Femur (tissue), 1 donor: ENCODE data around the gene SWT1.
A peak's percentile ranks its signal among the peaks of the same experiment; 100 is the strongest.
"Not testable (repeated sequence)": the region's sequence is repeated elsewhere in the genome, so short reads cannot be mapped to it uniquely, and the experiment has no call there.

ENCODE experiments used
- DNase-seq: peaks from one replicate; pipeline ENCODE4 v3.0.0-alpha.2; 2017

SWT1 gene

DNA sequence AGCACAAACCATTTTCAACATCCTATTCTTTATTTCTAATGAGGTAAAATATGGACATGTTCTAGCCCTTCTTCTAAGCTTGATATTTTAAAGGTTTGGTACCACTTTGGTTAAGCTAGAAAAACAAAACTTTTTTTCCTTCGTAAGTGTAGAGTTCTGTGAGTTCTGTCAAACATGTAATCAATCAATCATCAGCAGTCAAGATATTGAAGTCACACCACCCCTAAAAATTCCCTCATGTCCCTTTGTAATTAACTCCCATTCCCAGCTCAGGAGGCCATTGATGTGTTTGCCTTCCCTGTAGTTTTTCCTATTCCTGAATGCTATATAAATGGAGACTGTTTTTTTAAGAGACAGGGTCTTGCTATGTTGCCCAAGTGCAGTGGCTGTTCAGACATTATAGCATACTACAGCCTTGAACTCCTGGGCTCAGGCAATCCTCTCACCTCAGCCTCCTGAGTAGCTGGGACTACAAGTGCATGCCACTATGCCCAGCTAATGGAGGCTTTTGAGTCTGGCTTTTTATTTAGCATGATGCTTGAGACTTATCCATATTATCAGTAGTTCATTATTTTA, 137.1 kb downstream of the SWT1 start:
- no peak for DNase-seq

DNA sequence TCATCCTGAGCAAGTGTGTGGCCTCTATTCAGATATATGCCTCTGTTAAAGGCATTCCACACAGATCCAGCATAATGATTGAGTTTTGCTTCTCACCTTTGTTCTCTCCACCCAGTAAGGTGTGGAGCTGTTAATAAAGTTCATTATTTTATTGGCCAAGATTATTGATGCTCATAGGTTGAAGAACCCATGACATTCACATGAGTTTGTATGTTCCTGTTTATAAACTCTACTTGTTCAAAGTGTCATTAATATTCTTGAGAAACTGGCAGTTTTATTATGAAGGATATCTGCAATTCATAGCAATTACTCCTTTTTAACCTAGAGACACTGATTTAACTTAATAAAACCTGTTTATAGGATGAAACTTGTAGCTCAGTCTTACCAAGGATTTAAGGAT, 138.1 kb downstream of the SWT1 start:
- no peak for DNase-seq

DNA sequence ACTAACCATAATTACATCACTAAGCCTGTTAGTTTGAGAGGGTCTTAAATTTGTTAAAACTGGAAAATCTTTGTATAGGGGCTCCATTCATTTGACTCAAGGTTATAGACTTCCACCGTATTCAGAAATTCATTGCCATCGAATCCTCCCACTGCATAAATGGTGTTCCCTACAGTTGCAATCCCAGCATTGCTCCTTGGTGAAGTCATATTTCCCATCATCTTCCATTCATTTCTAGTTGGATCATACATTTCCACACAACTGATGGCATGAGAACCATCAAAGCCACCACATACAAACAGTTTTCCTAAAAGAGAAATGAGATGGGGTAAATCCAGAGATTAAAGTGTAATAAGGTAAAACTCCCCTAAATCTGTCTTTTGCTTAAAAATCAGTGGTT, 141.0 kb downstream of the SWT1 start:
- no peak for DNase-seq

DNA sequence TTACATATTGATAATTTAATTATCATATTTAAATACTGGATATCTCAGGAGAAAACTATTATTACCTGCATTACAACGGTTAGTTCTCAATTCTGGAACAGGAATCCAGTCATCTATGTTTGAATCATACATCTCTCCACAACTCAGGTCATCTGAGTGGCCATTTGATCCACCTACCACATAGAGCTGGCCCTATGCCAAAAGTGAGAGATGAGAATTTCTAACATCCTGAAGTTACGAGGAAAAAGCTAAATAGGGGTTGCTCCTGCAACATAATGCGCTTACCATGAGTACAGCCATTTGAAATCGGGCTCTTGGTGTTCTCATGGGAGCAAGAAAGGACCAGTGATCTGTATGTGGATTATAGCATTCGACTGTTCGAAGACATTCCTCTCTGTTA, 143.2 kb downstream of the SWT1 start:
- DNase-seq, result no peak

DNA sequence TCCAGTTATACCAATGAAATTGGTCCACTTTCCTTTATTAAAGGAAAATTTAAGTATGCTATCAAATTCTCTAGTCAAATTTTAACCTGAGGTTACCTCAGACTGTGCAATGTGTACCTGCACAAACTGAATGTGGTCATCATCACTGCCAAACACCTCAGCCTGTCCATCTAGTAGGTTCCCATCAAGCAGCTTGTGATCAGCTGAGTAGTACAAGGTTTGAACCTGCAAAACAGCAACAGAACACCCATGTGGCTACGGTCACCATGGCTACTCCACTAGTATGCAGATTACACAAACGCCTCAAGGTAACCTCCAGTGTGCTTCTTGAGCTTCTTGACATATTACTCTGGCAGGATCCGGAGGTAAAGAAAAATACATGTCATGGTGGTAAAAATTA, 148.5 kb downstream of the SWT1 start:
- no peak for DNase-seq

DNA sequence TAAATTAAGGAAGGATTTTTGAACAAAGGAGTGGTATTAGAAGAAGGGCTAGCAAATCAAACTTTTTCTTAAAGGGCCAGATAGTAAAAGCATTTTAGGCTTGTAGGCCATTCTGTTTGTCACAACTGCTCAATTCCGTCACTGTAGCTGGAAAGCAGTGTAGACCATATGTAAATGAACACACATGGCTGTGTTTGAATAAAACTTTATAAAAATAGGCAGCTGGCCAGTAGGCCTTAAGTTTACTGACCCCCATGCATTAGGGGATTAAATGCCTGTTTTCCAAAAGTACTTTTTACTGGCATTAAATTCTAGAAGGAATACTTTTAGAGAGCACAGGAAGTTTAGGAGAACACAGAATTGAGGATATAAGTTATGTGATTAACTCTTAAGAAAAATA, 151.2 kb downstream of the SWT1 start:
- no peak for DNase-seq

DNA sequence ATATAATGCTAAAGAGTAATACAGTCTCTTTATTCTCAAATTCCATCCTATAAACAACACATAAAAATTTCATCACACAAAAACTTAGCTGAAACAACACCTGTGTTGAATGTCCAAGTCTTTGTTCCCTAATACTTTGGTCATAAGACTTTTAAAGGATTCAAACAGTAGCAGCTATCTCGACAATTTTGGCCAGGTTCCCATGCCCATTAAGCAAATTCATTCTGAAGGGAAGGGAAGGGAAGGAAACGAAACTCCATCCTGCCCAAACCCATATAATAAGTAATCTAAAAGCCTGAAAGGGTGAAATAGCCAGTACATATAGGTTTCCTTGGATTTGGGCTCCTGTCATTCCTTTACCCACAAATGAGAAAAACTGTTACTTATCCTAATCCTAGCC, 152.6 kb downstream of the SWT1 start:
- no peak for DNase-seq

DNA sequence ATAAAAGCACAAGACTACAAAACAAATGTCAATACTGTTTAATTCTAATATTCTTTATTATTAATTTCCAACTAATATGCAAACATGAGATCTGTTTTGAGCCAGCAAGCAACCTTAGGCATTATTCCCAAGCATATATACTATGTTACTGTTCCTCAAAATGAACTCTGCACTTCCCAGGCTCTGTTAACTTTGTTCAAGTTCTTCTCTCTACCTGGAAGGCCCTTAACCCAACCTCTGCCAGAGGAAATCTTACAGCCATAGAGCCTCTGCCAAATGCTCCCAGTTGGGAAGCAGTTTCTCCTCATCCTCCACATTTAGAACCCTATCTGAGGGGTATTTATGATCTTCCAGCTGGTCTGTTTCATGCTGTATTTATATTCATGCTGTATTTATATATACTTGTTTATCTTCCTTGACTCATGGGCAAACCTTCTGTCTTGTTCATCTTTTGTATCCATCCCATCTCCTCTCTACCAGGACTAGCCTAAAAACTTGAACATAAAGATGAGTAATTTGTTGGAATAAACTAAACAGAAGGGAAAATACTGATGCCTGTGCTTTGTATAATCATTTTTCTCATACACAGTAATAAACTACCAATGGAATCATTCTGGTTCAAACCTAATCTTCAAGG, 154.7 kb downstream of the SWT1 start:
- no peak for DNase-seq

DNA sequence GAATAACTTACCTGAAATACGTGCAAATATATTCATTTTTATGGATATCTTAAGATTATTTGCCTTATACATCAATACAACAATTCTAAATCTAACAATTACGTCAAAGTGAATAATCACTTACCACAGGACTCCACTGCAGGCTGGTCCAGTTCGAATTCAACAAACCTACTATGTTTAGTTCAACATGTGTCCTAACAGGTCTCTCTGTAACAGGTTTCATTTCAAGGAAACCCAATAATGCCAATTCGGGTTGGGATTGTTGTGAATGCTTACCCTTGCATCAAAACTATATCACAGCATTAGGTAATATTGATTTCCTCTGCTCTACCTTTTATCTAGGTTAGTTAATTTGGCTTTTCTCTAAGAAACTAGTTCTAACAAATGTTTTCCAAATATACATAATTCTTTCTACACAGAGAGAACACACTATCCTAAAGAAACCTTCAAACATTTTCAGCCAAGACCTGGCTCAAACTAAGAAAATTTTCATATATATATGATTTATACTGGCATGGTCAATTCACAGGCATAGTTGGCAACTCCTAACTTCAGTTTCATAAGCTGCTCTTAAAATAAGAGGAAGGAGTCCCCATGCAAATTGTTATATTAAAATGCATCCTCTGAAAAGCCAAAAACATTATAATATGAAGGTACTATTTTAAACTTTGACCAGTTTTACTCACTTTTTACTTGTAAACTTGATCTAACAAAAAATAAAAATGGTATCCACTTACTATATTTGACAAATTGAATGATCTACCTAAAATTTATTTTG, 155.6 kb downstream of the SWT1 start:
- DNase-seq, result no peak

DNA sequence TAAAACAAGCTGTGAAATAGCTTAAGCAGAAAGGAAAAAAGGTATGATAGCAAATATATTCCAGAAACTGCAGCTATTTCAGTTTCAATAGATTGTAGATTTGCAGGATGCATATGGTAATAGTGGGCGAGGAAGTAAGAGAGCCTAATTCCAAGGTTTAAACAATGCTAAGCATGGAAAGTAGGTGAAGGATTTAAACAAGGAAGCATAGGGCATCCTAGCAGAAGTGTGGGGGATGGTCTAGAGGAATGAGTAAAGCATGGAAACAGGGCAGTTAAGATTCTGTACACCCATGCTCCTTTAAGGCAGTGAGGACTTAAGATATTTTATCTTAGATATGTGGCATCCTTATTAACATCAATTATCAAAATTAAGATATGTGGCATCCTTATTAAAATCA, 157.4 kb downstream of the SWT1 start:
- no peak for DNase-seq

DNA sequence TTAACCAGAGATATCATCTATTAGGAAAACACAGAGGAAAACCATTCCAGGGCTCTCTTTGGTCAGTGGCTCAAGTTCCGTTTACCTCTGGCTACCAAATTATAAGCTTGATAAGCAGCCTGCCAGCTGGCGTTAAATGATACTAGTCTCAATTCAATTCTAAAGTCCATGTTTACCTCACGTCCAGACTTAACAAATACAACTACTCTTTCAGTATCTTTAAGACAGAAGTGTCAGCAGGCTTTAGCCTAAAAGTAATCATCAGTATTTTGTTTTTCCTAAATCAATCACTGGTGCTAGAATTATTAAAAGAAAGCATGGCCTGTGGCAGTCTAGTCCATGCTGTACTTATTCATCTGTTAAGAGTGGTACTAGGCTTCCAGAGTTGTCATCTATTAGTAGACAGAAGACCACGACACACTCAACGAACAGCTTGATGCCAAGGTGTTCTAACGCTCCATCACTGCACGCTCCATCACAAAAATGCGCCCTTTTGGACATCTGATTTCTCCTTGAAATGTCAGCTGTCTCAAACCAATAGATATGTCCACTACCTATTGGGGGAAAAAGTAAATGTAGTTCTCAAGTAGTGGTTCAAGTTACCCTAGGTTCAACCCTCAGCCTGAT, 158.6 kb downstream of the SWT1 start:
- DNase-seq, result no peak

DNA sequence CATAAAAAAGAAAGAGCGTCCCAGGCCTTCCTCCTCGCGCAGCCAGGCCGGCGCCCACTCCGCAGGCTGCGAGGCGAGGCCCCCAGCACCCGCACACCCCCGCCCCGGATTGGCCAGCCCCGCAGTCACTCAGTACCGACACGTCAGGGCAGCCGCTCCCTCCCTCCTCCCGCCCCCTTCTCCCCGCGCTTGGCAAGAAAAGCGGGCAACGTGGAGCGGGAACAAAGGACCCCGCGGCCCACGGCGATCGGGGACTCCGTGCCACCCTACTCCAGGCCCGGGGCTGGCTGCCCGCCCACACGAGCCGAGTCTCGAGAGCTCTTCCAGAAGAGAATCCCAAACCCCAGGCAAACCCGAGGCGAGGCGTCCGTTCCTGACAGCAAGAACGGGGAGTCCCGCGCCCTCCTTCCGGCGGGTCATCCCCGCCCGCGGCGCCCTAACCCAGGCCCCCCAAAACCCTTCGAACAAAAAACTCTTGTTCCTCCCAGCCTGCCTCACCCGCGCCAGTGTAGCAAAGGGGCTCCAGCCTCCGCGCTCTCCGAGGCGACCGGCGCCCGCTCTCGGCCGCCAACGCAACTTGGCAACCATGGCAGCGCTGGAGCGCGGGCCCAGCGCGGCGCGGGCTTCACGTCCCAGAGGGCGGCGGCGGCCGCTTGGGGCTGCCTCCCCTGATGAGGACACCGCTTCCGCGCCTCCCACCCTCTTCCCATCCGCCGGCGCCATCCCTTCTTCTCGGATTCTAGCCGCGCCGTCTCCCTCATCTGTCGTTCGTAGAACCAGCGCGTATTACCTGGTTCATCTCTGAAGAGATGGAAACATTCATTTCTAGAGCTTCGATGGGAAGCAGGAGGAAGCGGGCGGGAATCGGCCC, 159.4 kb downstream of the SWT1 start:
- DNase-seq, result peak; percentile 97

DNA sequence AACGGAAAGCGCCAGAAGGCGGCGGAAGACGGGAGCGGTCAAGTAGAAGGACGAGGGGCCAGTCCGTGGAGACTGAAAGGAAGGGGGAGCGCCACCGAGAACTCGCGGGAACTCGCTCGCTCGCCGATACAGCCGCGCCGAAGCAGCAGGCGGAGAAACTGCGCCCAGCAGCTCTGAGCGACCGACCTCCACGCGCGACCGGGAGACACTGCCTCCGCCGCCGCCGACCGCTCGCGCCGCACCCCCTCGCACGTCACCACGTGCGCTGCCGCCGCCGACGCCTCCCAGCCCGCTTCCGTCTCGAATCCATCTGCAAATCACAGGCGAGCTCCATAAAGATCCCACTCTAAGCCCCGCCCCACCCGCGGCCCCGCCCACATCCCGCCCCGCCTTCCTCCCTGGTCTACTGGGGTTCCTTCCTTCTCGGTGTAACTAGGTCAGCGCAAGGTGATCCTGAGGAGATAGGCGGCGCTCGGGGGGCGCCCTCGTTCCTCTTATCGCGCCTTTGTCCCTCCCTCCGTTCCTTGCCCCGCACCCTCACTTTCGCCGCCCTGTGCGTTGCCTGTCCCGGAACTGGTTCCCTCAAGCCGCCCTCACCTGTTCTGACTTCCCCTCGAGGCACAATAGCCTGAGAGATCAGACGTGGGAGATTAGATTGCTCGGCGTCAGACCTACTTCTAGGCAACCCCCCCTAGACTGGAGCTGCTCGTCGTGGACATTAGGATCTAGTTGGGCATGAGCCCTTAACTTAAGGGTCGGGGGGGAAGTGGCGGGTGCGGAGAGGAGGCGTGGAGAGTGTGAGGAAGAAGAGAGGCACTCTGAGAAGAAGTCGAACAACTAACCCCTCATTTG, 160.3 kb downstream of the SWT1 start, which contains the start of gene IVNS1ABP:
Gene IVNS1ABP (minus strand): TSS at position 210 of the 852 bp plus-strand sequence. CDS start 7,750 bp downstream, outside the sequence.
- DNase-seq, result peak; percentile 99

DNA sequence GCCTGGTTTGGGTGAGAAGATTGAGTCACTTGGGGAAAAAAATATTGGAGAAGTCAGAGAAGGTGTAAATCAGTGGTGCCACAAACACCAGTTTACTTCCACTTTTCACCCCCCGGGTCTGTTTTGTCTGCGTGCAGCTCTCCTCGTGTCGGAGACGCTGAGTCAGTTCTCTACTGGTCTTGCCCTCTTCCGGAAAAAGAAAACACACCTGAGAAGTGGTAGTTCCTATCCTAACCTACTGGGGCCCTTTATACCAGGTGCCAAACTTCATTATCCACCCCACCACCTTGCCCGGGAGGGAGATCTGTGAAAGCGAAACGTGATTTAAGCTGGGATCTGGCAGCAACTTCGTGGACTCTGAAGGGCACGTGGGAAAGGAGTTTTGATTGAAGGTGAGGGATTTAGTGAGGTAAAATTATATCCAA, 160.9 kb downstream of the SWT1 start:
- DNase-seq, result peak; percentile 57

DNA sequence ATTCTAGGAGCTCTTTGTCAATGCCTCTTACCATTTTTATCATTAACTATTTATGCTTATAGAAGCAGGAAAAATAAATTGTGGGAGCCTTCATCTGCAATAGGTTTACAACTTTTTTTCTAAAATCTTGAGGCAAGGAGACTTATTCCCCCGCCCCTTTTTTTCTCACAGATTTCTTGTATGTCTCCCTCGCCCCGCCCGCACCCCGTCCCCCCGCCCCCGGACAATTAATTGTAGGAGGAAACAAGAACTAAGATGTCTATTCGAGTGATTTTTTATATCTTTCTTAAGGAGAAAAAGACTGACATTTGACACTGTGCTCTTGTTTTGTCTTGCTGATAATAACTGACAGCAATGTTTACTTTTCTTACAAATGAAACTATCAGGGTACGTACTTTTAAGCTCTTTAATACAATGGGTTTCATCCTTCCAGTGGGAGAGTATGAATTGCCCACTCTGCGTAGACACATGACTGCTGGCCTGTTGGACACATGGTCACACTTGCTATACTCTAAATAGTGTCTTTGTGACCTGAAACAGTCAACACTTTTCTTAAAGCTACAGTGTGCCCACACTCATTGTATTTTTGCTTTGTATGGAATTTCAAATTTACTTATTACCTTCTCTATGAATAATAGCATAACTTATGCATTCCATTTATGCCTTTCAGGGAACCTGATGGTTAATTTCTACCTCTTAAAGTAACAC, 161.6 kb downstream of the SWT1 start:
- DNase-seq, result no peak

DNA sequence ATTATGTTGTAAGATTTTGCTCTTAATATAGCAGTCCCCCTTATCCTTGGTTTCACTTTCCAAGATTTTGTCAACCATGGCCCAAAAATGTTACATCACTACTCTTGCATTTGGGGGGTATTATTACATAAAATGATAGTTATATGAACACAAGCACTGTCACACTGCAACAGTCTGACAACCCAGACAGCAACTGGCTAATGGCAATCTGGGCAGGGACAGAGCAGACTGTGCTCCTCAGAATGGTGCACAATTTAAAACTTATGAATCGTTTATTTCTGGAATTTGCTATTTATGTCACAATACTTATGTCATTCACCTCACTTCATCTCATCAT, 162.1 kb downstream of the SWT1 start:
- no peak for DNase-seq

DNA sequence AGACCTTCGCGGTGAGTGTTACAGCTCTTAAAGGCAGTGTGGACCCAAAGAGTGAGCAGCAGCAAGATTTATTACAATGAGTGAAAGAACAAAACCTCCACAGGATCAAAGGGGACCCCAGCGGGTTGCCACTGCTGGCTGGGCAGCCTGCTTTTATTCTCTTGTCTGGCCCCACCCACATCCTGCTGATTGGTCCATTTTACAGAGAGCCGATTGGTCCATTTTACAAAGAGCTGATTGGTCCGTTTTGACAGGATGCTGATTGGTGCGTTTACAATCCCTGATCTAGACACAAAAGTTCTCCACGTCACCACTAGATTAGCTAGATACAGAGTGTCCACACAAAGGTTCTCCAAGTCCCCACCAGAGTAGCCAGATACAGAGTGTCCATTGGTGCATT, 164.1 kb downstream of the SWT1 start:
- DNase-seq, result not testable (repeated sequence)

DNA sequence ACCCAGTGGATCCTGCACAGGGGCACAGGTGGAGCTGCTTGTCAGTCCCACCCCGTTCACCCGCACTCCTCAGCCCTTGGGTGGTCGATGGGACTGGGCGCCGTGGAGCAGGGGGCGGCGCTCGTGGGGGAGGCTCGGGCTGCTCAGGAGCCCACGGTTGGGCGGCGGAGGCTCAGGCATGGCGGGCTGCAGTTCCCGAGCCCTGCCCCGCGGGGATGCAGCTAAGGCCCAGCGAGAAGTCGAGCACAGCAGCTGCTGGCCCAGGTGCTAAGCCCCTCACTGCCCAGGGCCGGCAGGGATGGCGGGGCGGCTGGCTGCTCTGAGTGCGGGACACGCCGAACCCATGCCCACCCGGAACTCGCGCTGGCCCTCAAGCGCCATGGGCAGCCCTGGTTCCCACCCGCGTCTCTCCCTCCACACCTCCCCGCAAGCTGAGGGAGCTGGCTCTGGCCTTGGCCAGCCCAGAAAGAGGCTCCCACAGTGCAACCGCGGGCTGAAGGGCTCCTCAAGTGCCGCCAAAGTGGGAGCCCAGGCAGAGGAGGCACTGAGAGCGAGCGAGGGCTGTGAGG, 164.8 kb downstream of the SWT1 start:
- not testable (repeated sequence) for DNase-seq

DNA sequence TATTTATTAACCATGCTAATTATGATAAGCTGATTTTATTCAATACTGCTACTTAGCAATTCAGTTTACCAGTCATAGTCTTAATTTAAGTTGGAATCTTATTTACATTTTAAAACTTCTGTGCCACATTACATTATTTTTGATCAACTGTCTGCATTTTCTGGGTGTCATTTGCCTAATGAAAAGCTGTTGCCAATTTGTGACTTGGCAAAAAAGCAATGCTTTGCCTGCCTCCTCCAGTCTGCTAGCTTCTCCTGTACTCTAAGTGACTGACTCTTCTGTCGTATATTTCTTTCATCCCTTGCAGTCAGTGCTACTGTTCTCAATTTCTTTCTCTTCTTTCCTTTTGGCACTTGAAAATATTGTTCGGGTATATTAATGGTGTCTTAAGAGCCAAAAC, 165.7 kb downstream of the SWT1 start:
- no peak for DNase-seq

DNA sequence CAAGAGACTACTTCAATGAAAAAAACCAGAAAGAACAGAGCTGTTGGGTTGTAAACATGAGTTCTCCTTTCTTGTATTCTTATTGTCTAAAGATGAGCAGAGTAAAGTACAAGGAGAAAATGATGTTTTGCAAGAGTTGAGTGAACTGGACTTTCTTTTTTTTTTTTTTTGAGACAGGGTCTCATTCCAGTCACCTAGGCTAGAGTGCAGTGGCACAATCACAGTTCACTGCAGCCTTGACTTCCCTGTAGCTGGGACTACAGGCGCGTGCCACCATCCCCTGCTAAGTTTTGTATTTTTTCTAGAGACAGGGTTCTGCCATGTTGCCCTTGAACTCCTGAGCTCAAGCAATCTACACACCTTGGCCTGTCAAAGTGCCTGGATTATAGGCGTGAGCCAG, 167.2 kb downstream of the SWT1 start:
- no peak for DNase-seq

DNA sequence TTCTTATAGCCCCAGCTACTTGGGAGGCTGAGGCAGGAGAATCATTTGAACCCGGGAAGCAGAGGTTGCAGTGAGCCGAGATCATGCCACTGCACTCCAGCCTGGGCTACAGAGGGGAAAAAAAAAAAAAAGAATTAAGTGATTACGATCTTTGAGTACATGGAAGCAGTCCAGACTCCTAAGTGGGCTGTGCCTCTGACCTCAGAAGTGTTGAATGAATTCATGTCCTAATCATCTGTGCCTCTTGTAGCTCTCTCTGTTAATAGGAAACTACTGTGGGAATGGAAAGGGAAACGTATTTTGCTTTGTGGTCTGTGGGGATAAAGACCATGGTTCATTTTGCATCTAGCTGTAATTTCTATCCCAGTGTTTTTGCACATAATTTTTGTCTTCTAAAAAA, 168.4 kb downstream of the SWT1 start:
- DNase-seq, result no peak
